Activated naive CD4-positive, alpha-beta T cell treated with Interleukin-2 at 50 U/mL for 16 hours (primary cell): Measurements from ENCODE around the gene CIITA.

Source experiments
- DNase-seq: peaks from one replicate; pipeline ENCODE4 v3.0.0-alpha.2; 2020

CIITA gene

DNA sequence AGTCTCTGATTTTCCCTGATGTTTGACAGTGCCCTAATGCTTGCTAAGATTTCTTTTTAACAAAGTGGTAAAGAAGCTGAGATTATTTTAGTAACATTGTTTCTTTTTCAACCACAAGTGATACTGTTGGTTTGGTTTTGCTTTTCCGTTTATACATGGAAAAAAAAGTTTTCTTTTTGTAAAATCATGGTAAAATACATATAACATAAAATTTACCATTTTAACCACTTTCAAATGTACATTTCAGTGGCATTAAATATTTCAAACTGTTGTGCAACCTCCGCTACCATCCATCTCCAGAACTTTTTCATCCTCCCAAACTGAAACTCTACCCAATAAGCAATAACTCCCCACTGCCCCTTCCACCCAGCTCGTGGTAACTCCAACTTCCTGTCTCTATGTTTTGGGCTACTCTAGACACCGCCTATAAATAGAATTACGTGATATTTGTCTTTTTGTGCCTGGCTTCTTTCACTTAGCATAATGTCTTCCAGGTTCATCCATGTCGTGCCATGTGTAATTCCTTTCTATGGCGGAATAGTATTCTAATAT is 4.6 kb downstream of the CIITA start:
- DNase-seq = no peak

DNA sequence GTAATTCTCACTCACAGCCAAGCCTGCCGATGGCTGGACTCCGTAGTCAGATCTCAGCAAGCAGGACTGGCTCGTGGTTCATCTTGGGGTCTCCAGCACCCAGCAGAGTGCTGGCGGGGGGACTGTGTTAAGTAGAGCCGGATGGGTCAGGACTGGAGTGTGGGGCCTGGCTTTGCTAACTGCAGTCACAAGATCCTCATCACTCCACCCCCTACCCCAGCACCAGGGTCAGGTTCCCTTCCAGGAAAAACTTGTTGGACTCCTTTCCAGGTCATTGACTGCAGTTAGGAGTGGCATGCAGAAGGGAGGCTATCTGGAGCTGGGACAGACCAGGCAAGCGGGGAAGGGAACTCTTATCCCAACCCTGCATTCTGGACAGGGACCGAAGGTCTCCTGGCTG is 6.0 kb downstream of the CIITA start:
- no peak for DNase-seq

DNA sequence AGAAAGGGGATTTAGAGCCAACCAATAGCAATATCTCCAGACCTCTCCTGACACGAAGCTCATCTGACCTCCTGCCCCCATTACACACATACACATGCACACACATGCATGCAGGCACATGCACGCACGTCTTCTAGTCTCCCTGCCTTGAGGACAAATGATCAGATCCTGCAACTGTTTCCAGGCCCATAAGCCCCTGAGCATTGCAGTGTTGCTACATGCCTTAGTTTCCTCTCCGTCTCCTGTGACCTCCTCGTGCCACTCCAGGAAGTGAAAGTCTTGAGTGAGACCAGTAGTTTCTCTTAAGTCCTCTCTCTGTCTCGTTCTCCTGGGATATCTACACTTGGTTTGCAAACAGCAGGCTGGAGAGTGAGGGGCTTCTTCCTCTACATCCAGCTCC is 8.2 kb downstream of the CIITA start:
- no peak for DNase-seq

DNA sequence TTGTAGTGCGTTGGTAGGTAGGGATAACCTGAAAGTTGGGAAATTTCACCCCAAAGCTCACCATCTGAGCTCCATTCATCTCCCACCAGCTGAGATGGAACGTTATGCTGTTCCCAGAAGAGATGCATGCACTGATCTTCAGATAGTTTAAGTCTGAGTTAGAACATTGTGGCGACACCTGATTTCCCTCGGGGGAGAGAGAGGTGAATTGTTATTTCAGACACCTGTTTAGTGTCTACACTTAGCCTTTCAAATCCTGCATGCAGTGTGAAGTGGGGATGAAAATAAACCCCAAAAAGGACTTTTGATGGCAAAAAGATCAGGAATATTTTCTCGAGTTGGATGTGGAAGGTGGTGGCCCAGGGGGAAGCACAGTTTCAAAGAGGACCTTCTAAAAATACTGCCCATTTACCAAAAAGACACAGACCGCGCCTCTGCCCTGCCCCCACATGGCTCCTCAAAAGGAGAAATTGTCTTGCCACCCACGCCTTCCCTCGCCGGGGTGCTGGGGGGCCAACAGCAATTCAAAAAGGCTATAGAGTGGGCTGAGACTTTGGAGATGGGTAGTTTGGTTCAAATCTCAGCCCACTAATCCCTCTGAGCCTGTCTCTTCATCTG is 11.4 kb downstream of the CIITA start:
- DNase-seq = no peak

DNA sequence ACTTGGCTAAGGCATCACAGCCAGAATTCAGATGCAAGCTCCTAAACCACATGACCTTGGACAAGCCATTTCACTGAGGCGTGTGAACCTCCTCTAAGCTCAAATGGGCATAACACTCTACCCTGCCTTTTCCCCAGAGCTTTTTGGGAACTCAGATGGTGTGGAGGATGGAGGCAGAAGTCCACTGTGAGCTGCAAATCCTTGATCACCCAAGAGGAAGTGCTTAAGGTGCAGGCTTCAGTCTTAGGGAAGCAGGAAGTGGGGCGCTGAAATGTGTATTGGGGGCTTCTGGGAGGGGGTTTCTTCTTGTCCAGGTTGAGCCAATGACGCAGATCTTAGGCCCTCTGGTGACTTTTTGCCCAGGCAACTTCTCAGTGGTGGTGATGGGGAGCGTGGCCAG is 12.9 kb downstream of the CIITA start:
- no peak for DNase-seq

DNA sequence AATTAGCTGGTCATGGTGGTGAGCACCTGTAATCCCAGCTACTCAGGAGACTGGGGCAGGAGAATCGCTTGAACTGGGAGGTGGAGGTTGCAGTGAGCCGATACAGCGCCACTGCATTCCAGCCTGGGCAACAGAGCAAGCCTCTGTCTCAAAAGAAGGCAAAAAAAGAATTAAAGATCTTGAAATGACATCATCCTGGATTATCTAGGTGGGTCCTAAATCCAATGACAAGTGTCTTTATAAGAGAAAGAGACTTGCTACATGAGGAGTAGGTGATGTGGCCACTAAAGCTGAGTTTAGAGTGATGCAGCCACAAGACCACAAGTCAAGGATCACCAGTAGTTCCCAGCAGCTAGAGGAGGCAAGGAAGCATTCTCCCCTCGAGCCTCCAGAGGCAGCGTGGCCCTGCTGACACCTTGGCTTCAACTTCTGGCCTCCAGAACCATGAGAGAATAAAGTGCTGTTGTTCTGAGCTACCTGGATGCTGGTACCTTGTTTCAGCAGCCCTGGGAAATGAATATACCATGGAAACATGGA is 15.8 kb downstream of the CIITA start:
- DNase-seq = no peak

DNA sequence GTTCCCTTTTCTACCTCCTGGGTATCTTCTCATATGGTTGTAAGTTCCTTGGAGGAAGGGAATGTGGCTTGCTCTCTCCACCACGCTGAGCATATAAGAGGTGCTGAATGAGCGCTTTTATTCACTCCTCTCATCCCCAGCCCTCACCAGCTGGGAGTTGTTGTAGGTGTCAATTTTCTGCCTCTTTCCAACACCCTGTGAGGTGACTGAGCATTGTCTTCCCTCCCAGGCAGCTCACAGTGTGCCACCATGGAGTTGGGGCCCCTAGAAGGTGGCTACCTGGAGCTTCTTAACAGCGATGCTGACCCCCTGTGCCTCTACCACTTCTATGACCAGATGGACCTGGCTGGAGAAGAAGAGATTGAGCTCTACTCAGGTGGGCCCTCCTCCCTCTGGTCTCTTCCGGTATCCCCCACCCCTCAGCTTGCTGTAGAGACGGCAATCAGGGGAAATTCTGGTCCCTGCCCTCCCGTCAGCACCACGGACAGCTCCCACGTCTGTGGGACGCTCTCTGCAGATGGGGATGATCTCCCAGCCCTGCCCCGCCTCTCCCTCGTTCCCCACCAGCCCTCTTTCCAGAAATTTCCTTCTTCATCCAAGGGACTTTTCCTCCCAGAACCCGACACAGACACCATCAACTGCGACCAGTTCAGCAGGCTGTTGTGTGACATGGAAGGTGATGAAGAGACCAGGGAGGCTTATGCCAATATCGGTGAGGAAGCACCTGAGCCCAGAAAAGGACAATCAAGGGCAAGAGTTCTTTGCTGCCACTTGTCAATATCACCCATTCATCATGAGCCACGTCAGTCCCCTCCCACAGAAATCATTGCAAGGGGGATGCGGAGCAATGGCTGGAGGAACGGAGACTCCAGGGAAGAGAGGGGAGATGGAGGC is 18.3 kb downstream of the CIITA start:
- DNase-seq = peak; percentile 14

DNA sequence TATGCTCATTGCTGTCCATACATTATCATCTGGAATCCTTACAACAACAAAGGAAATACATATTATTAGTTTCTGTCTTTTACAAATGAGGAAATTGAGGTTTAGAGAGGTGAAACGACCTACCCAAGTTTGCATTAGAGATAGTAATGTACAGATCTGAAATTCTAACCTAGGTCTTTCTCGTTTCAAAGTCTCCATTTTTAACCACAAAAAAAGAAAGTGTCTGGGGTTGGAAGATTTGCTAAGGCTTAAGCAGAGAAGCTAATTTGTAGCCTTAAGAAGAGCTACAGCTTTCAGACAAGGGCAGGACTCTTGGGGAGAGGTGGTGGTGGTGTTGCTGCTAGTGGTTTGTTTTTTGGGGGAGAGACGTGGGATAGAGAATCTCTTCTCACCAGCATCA is 19.2 kb downstream of the CIITA start:
- no peak for DNase-seq

DNA sequence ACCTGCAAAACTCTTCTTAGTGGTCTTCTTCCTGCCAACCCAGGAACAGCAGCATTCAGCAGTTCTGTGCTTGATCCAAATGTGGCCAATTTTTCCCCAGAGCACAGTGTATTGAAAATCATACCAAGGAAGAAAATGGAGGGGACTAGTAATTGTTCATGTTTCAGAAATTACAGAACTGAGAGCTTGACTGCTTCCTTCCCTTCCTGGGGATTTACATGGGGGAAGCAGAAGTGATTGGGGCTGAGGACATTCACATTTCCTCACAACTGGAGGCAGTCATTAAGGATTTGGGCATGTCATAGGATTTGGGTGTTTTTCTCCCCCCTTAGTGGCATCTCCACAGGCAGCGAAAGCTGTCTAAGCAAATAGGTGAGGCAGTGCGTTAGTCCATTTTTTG is 19.7 kb downstream of the CIITA start:
- no peak for DNase-seq

DNA sequence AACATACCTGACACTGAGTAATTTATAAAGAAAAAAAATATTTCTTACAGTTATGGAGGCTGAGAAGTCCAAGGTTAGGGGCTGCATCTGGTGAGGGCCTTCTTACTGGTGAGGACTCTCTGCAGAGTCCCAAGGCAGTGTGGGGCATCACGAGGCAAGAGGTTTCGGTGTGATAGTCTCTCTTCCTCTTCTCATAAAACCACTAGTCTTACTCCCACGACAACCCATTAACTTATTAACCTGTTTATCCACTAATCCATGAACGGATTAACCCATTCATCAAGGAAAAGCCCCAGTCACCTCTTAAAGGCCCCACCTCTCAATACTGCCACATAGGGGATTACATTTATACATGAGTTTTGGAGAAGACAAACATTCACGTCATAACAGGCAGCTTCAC is 20.1 kb downstream of the CIITA start:
- DNase-seq = no peak

DNA sequence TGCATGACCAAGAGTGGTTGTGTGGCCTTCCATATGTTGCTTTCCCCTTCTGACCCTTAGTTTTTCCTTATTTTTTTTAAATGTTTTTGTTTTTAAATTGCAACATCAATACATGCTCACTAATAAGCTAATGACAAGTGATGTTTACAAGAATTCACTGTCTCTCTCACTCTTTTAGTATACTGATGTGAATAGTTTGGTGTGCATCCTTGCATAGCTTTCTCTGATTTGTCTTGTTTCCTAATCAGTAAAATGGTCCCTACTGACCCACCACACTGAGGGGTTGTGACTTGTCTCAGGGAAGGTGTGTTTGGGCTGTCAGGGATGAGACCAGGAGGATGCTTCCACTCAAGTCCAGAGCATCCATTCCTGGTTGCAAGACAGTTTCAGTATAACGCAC is 26.0 kb downstream of the CIITA start:
- DNase-seq = no peak

DNA sequence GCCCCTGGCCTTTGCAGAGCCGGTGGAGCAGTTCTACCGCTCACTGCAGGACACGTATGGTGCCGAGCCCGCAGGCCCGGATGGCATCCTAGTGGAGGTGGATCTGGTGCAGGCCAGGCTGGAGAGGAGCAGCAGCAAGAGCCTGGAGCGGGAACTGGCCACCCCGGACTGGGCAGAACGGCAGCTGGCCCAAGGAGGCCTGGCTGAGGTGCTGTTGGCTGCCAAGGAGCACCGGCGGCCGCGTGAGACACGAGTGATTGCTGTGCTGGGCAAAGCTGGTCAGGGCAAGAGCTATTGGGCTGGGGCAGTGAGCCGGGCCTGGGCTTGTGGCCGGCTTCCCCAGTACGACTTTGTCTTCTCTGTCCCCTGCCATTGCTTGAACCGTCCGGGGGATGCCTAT is 29.5 kb downstream of the CIITA start:
- no peak for DNase-seq

DNA sequence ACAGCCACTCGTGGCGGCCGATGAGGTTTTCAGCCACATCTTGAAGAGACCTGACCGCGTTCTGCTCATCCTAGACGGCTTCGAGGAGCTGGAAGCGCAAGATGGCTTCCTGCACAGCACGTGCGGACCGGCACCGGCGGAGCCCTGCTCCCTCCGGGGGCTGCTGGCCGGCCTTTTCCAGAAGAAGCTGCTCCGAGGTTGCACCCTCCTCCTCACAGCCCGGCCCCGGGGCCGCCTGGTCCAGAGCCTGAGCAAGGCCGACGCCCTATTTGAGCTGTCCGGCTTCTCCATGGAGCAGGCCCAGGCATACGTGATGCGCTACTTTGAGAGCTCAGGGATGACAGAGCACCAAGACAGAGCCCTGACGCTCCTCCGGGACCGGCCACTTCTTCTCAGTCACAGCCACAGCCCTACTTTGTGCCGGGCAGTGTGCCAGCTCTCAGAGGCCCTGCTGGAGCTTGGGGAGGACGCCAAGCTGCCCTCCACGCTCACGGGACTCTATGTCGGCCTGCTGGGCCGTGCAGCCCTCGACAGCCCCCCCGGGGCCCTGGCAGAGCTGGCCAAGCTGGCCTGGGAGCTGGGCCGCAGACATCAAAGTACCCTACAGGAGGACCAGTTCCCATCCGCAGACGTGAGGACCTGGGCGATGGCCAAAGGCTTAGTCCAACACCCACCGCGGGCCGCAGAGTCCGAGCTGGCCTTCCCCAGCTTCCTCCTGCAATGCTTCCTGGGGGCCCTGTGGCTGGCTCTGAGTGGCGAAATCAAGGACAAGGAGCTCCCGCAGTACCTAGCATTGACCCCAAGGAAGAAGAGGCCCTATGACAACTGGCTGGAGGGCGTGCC is 30.1 kb downstream of the CIITA start:
- DNase-seq = no peak

DNA sequence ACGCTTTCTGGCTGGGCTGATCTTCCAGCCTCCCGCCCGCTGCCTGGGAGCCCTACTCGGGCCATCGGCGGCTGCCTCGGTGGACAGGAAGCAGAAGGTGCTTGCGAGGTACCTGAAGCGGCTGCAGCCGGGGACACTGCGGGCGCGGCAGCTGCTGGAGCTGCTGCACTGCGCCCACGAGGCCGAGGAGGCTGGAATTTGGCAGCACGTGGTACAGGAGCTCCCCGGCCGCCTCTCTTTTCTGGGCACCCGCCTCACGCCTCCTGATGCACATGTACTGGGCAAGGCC is 30.7 kb downstream of the CIITA start:
- DNase-seq = no peak

DNA sequence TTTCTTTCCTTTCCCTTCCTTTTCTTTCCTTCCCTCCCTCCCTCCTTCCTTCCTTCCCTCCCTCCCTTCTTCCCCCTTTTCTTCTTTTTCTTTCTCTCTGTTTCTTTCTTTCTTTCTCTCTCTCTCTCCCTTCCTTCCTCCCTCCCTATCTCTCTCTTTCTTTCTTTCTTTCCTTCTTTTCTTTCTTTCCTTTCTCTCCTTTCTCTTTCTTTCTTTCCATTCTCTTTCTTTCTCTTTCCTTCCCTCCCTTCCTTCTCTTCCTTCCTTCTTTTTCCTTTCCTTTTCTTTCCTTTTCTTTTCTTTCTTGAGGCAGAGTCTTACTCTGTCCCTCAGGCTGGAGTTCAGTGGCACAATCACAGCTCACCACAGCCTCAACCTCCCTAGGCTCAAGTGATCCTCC is 34.3 kb downstream of the CIITA start:
- DNase-seq = no peak

DNA sequence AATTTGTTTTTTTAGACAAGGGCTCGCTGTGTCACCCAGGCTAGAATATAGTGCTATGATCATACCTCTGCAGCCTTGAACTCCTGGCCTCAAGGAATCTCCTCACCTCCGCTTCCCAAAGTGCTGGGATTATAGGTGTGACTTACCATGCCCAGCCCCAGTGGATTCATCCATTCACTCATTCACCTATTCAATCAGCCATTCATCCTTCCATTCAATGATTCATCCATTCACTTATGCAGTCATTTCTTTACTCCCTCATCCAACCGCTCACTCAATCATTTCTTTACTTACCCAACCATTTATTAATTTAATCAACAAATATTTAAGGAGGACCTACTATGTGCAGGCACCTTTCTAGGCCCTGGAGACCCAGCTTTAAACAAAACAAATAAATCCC is 39.5 kb downstream of the CIITA start:
- no peak for DNase-seq

DNA sequence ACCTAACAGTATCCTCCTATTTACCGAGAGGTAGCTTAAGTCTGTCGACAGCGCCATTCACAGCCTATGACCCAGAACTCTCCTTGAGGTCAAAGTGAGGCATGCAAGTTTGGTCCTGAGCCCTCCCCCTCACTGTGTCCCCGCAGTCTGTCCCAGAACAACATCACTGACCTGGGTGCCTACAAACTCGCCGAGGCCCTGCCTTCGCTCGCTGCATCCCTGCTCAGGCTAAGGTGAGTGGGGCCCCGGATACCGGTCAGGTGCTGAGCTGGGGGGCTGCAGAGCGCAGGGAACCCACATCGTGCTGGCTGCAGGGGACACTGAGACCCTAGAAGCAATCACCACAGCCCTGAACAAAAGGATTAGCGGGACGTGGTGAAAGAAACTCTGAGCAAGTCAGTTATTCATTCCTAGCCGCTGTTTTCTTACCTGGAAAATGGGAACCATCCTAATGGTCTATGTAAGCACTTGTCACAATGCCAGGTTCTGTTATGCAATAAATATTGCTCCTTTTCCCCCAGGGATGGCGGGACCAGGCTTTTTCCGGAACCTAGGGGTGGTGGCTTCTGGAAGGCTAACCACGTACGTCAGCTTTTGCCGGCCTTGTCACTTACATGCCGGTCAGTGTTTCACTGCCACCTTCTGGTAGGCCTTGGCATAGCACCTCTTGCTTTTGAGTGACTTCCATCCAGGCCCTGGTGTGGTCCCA is 41.4 kb downstream of the CIITA start:
- peak; percentile 85 for DNase-seq

DNA sequence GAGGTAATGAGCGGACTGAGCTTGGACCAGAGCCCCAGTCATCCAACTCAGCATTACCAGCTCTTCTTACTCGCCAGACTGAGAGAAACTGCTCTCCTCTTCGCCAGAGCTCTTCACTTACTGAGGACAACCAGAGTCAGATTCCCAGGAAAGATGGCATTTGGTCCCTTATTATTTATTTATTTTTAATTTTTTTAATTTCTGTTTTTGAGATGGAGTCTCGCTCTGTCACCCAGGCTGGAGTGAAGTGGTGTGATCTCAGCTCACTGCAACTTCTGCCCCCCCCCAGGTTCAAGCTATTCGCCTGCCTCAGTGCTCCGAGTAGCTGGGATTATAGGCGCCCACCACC is 42.0 kb downstream of the CIITA start:
- DNase-seq = no peak

DNA sequence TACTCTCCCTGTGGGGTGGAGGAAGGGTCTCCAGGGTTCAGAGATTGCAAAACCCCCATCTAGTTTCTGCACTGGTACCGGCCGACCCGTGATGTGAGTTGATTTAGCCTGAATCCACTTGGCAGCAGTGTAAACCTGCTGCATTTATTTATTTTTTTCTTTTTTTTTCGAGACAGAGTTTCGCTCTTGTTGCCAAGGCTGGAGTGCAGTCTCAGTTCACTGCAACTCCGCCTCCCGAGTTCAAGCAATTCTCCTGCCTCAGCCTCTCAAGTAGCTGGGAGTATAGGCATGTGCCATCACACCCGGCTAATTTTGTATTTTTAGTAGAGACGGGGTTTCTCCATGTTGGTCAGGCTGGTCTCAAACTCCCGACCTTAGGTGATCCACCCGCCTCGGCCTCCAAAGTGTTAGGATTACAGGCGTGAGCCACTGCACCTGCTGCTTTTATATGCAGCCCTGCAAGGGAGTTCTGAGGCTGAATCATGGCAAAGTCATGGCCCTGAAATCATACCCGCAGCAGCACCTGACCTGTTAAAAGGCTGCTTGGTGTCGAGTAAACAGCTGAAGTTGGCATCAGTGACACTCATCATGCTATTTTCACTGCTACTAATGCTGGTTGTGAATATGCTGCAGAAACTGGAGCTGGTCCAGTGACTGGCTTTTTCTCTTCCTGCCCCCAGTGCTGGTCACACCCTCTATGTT is 43.9 kb downstream of the CIITA start:
- no peak for DNase-seq

DNA sequence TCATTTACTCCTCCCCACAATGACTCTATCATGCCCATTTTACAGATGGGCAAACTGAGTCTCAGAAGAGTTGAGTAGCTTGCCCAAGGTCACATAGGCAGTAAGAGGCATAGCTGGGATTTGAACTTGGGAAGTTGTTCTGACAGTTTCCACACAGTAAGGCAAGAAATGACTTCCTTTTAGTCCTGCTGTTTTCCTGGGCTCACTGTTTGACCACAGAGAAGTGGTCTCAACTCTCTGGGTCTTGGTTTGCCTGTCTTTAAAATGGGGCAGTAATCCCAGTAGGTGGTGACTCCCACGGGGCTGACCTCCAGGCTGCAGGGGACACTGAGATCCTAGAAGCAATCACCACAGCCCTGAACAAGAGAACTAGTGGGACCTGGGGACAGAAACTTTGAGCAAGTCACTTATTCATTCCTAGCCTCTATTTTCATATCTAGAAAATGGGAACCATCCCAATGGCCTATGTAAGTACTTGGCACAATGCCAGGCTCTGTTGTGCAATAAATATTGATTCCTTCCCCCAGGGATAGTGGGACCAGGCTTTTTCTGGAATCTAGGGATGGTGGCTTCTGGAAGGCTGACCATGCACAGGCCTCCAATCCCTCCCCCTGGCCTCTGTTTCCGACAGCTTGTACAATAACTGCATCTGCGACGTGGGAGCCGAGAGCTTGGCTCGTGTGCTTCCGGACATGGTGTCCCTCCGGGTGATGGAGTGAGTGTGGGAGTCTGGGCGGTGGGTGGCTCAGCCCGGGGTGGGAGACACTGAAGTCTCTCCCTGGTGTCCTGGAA is 44.7 kb downstream of the CIITA start:
- DNase-seq = no peak
